IPS DF 19.7 (cell line): Measurements from ENCODE around the gene IRAK2.

Experiments used
- DNase-seq: peaks from one replicate; pipeline ENCODE4 v3.0.0-alpha.2; 2013; ENCODE audit warnings: low read depth, low spot score

The IRAK2 gene

DNA sequence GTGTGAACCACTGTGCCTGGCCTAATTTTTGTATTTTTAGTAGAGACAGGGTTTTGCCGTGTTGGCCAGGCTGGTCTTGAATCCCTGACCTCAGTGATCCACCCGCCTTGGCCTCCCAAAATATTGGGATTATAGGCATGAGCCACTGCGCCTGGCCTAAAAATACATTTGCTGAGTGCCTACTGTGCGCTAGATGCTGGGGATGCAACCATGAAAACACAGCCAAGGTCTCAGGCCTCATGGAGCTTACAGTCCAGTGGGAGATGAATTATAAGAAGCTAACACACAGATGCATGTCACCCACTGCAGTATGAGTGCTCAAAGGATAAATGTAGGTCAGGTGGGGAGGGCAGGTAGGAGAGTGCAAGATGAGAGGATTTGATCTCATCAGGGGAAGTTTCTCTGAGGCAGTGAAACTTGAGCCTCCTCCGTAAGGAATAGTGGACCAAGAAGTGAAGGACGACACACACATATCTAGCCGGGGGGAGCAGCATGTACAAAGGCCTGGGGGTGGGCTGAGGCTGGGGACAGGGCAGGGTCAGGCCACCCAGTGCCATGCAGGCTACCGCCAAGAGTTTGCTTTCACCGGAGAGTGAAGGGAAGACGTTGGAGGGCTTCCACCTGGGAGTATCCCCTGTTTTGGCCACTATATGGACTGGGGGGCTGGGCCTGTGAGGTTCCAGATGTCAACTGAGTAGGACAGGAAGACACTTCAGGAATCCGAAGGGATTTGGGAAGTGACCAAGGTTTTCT lies 24.3 kb downstream of the IRAK2 start:
- no peak for DNase-seq

DNA sequence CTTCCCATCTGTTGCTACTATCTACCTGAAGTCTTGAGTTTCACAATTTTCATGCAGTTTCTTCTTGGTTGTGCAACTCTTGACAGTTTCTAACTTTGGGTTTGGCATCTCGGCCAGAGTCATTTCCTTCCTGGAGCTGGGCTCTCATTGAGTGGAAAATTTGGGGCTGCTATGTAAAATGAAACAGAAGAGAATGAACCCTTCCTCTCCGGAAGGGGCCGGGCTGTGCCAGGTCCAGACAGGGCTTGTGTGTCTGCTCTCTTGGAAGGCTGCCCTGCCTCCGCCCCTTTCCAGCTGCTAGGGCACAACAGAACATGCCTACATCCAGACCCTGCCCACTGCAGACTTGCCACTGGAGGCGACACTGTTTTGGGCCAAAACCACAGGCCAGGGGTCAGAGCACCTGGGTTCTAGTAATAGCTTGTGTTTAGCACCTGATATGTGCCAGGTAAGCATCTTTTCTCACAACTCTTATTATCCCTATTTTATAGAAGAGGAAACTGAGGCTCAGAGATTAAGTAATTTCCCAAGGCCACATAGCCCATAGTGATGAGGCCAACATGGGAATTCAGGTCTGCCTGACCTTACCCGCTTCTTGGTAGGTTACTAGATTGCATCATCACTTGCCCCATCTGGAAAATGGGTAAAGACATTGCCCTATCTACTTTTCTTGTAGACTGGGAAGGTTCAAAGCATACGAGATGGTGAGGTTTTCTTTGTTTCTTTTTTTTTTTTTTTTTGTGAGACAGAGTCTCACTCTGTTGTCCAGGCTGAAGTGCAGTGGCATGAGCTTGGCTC lies 25.0 kb downstream of the IRAK2 start:
- DNase-seq: no peak

DNA sequence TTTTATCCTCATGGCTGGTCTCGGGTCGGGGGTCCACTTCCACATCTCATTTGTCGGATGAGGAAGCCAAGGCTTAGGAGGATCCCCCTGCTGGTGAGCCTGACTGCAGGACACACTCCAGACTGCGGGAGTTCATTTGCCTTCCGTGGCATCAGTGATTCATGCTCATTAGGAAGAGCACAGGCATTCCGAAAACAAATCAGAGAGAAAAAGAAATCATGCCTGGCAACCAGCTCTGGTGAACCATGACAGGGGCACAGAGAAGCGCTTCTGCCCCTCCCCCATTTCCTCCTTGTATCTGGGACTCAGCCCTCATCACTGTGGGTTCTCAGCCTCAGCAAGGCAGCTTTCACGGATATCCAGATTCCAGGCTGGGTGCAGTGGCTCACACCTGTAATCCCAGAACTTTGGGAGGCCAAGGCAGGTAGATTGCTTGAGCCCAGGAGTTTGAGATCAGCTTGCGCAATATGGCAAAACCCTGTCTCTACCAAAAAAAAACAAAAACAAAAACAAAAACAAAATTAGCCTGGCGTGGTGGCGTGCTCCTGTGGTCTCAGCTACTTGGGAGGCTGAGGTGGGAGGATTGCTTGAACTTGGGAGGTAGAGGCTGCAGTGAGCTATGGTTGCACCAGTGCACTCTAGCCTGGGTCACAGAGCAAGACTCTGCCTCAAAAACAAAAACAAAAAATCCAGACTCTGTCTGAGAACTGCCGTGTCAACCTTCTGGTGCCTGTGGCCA lies 28.4 kb downstream of the IRAK2 start:
- no peak for DNase-seq

- no peak for DNase-seq
These were observed 29.1 kb downstream of the IRAK2 start for GRCh38 chr3:10193692-10194327.

DNA sequence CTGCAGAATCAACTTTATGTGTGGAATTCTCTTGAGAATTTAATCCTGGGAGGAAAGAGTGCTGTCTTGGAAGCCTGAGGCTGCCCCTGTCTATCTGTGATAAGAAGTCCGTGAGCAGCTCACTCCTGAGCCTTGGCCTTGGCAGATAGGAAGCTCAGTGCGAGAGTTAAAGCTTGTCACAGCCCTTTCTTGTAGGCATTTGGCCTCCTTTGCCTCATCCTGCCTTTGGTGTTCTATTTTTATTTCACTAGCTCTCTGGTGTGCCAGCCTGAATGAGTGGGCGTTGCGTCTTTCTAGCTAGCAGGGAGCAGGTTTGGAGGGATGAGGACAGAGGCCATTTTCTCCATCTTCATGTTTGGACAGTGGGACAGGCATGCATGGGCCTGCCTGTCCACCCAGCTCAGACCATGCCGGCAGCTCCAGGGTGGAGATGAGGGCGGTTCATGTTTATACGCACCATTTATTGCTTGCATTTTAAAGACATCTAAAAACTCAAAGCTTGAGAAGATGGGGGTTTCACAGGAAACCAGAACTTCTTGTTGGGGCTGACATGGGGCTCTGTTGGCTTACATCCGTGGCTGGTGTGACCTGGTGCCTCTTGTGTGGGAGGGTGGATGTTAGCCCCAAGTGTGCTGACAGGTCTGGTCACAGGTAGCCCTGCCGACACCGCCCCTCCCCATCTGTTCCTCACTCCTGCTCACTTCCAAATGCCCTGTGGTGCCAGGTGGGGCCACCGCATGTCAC lies 29.8 kb downstream of the IRAK2 start:
- DNase-seq: no peak

- no peak for DNase-seq
These were observed 30.8 kb downstream of the IRAK2 start for GRCh38 chr3:10195366-10196089.

GRCh38 chr3:10196389-10197052 lies 31.8 kb downstream of the IRAK2 start:
- no peak for DNase-seq

- DNase-seq: no peak
These were observed 33.5 kb downstream of the IRAK2 start for GRCh38 chr3:10198226-10198625.

DNA sequence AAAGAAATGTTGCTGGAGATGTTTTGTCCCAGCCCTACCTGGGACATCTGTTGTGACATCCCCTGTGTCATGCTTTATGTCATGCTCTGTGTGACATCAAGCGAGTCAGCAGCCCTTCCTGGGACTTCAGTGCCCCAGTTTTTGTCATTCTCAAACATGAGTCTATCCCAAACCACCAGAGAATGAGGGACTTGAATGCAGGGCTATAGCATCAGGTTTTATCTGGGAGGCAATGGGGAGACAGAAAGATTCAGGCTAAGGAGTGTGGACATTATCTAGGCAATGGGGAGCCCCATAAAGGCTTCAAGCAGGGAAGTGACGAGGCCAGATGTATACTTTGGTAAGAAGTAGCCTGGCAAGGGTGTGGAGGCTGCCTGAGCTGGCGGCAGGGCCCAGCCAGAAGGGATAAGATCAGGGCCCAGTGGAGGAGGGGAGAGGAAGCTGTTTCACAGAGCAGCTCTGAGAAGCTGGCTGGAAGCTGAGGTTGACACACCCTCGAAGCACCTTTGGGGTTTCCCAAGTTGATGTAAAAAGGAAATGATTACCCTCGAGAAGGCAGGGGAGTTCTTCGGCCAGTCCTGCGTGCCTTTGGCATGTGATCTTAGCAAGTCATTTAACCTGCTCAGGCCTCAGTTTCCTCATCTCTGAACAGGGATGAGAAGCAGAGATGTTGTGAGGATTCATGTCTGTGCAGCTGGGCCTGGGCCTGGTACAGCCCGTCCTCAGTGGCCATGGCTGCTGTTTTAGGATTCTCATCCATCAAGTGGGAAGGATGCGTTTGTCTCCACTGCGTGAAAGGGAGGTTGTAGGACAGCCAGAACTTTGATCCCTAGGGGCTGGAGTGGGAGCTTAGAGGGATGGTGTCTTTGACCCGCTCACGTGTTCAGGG lies 34.3 kb downstream of the IRAK2 start:
- no peak for DNase-seq

GRCh38 chr3:10204921-10205320 lies 40.2 kb downstream of the IRAK2 start:
- no peak for DNase-seq

DNA sequence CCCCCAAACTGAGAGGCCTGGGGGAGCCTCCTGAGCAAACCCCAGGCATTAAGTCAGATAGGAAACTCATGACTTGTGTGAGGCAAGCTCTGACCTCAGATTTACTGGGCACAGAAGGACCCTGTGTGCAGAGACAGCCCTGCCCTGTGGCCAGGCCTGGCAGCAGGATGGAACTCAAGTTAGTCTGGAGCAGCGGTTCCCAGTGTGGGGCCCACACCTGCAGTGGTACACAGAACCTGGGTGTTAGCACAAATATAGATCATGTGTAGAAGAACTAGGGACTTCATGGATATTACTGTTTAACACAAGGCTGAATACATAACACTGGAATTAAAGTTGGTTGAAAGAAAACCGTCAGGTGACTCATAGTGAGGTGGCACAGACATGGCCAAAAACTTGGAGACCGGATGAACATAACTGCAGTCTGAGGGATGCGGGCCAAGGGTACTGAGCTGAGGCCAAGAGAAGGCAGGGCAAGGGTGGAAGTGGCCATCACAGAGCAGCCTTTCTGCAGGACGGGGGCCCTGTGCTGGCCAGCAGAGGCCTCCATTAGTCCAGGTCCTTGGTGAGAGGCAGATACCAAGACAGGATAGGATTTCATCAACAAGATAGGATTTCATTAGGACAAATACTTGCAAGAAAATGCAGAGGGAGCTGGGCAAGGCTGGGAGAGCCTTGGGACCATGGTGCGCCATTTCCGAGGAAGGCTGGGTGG lies 40.9 kb downstream of the IRAK2 start:
- no peak for DNase-seq

DNA sequence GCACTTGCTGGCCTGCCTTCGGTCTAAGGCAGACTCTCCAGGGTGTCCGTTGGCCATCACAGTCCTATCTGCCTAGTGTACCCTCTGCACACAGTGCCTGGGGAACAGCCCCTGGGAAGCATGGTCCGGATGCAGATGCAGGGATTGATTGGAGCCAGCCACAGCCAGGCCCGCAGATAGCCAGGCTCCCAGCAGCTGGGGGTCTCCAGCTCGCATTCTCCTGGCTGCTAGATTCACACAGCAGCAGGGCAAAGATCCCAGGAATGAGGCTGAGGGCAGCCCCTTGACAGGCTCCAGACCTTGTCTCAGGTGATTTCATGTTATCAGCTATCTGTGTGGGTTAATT lies 41.4 kb downstream of the IRAK2 start:
- DNase-seq: no peak

- DNase-seq: no peak
These were observed 48.6 kb downstream of the IRAK2 start for GRCh38 chr3:10213156-10213792.

GRCh38 chr3:10215578-10216368 lies 51.1 kb downstream of the IRAK2 start:
- no peak for DNase-seq

GRCh38 chr3:10217359-10217758 lies 52.6 kb downstream of the IRAK2 start:
- DNase-seq: no peak

- no peak for DNase-seq
These were observed 55.0 kb downstream of the IRAK2 start for GRCh38 chr3:10219737-10220136.
